Body of pancreas (tissue), 4 donors: ENCODE results near the gene NTMT1. TPM values are rescaled to one million over a fixed set of nuclear protein-coding genes. Genes with fewer than 3 reads are reported as not detected.

Experiments used
- ATAC-seq: fragments of 150-250 bp; one replicate; pipeline ENCODE4 v1.9.1; 2016
- DNase-seq, 4 donors: peaks; one replicate each; pipeline ENCODE4 v3.0.0-alpha.2; 2019
- H3K27ac ChIP-seq, 4 donors: fragments of 200-600 bp; sonication (generic); 1 replicate in 3 of 4; 2 replicates in 1 of 4; pipeline versions ENCODE4 v1.5.1 to v1.6.1; 2016 to 2019; ENCODE audit warnings: mild to moderate bottlenecking in 1 of 4, mixed read lengths in 1 of 4, moderate library complexity in 1 of 4
- H3K27me3 ChIP-seq, 2 donors: fragments of 200-600 bp; sonication (generic); one replicate each; pipeline ENCODE4 v1.6.0; 2016; ENCODE audit warnings: mild to moderate bottlenecking in 1 of 2
- H3K36me3 ChIP-seq, 2 donors: fragments of 200-600 bp; sonication (generic); replicated peaks in 1 of 2; 2 replicates each; pipeline ENCODE4 v1.5.1; 2016; ENCODE audit warnings: low read depth in 2 of 2; ENCODE audit not compliant: insufficient read depth in 1 of 2
- H3K4me1 ChIP-seq: fragments of 200-600 bp; sonication (generic); one replicate; pipeline ENCODE4 v1.6.0; 2016
- H3K4me3 ChIP-seq, 2 donors: fragments of 200-600 bp; sonication (generic); 1 replicate in 1 of 2; 2 replicates in 1 of 2; pipeline ENCODE4 v1.5.1; 2016 to 2019
- H3K9me3 ChIP-seq, 3 donors: fragments of 200-600 bp; sonication (generic); 1 replicate in 2 of 3; 2 replicates in 1 of 3; pipeline ENCODE4 v1.5.1; 2016
- POLR2A ChIP-seq, 3 donors: fragments of 450-650 bp; IDR thresholded peaks; one replicate each; pipeline ENCODE4 v1.6.1; 2016; ENCODE audit warnings: antibody characterized with exemption in 3 of 3, mild to moderate bottlenecking in 2 of 3
- WGBS, 2 donors: methylation state at CpG; one replicate each; pipeline ENCODE4 v1.1.5; 2017; 5-methylcytosine and 5-hydroxymethylcytosine counted together
- intact Hi-C: fragments of 100-400 bp; cut with DNase I; formaldehyde crosslinking; loops from one replicate; pipeline ENCODE4 v1.15.1; 2023
- total RNA-seq, 2 donors: library from RNA; depleted of rRNA; stranded (reverse); fragments of >200 nt; gene quantifications; one replicate each; pipeline ENCODE4 v1.1.0, GENCODE V29; 2016
- TF ChIP-seq, protein P1 (sequence below), 7 experiments: fragments of 450-650 bp in 4 of 7; fragments of 200-600 bp in 3 of 7; sonication (generic) in 3 of 7; IDR thresholded peaks; one replicate each; pipeline ENCODE4 v1.5.1; 2016 to 2019; ENCODE audit warnings: antibody characterized with exemption in 7 of 7

The NTMT1 gene
- total RNA-seq, 2 donors from 2014 or later = 11.2 to 14.5 TPM

DNA sequence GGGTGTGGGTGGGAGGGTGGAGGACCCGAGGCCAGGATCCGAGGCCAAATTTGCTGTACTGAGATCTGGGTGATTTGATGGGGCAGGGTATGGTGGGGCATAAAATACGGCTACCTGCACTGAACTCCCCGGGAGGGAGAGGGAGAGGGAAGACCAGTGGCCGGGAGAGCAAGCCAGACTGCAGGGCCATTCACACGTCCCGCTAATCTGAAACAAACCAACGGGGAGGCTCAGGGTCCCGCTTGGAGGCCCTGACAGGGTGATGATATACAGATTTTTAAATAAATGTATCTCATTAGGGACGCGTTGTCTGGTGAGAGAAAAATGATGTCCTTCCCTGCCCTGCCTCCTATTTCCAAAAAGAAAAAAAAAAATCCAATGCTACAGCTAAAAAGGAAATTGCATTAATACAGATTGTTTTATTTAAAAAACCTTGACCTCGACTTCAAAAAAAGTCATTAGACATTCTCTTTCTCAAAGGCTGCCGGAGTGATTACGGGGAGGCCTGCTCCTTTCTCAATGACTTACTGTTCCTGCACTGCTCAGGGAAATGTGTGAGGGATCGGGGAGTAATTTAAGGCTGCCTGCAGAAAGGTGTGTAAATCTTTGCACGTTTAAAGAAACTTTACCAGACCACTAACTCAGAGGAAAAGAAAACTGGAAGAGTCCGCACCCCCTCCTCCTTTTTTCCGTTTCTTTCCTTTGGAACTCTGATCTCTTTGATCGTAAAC lies 28.0 kb downstream of the NTMT1 start:
- H3K4me1 ChIP-seq = peaks cover 3% of the 10 kb centered on the region
- H3K36me3 ChIP-seq = no peaks in the 10 kb centered on the region
- peak; percentile 12 for ATAC-seq
- WGBS, 2 donors = 38 to 50% methylated on average over 19 of the region's 19 CpGs
- TF ChIP-seq POLR2A (IDR thresholded peaks at IDR 0.05) = no peak
- TF ChIP-seq, protein P1, sequence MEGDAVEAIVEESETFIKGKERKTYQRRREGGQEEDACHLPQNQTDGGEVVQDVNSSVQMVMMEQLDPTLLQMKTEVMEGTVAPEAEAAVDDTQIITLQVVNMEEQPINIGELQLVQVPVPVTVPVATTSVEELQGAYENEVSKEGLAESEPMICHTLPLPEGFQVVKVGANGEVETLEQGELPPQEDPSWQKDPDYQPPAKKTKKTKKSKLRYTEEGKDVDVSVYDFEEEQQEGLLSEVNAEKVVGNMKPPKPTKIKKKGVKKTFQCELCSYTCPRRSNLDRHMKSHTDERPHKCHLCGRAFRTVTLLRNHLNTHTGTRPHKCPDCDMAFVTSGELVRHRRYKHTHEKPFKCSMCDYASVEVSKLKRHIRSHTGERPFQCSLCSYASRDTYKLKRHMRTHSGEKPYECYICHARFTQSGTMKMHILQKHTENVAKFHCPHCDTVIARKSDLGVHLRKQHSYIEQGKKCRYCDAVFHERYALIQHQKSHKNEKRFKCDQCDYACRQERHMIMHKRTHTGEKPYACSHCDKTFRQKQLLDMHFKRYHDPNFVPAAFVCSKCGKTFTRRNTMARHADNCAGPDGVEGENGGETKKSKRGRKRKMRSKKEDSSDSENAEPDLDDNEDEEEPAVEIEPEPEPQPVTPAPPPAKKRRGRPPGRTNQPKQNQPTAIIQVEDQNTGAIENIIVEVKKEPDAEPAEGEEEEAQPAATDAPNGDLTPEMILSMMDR (IDR thresholded peaks at IDR 0.05) = no peak
- peak overlapping the region in 2 of 4 donors; percentile 17 to 25 for H3K27ac ChIP-seq
- intact Hi-C loops = loop anchor here (10.0 kb wide), 1 partner anchor 121 kb away; no protein-coding TSS in a partner anchor
- no peak overlapping the region for H3K4me3 ChIP-seq
- H3K27me3 ChIP-seq = no peaks in the 10 kb centered on the region
- no peaks in the 10 kb centered on the region for H3K9me3 ChIP-seq
- no peak for DNase-seq

DNA sequence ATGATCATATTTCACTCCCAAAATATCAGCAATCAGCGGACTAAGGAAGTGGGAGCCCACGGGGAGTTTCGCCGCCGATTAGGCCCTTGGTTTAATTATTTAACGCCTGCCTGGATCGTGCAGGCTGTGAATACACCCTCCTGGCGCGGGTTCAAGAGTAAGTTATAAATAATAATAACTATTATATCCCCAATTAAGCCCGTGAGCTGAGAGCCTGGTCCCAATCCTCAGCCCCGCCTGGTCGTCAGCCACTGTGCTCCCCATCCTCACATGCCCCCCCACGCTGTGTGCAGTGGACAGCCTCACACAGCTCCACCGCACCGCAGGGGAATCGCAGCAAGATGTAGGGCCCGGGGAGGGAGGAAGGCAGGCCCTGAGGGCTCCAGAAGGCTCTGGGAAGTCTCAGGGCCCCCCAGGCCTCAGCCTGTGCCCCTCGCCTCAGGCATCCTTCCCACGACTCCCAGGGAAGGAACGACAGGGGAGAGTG lies 28.6 kb downstream of the NTMT1 start:
- Histone ChIP-seq H3K27me3 (no peaks in the 10 kb centered on the region), H3K36me3 (no peaks in the 10 kb centered on the region), H3K27ac (peak overlapping the region in 2 of 4 donors; percentile 17 to 25), H3K4me3 (no peak overlapping the region), H3K9me3 (no peaks in the 10 kb centered on the region), H3K4me1 (peaks cover 3% of the 10 kb centered on the region)
- WGBS, 2 donors = 31 to 42% methylated on average over 20 of the region's 20 CpGs
- intact Hi-C loops = loop anchor here (10.0 kb wide), 1 partner anchor 120 kb away; no protein-coding TSS in a partner anchor
- TF ChIP-seq POLR2A (IDR thresholded peaks at IDR 0.05) = no peak
- TF ChIP-seq, protein P1 (IDR thresholded peaks at IDR 0.05) = no peak
- DNase-seq = no peak
- ATAC-seq = peak; percentile 27

DNA sequence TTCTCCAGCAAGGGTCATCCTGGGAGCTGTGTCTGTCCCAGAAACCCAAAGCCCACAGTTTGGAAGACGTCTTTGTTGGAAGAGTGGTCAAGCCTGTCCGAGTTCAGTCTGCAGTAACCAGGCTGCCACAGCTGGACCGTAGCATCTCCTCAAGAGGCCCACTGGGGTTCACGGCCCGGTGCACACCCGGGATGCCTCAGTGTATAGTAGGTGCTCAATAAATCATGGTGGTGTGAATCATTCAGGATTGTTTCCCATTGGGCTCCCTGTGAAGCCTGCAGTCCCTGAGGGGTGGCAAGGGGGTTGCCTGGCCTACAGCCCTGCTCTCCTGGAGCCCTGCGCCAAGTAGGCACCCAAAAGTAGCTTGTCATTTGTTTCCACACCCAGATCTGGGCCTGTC lies 29.2 kb downstream of the NTMT1 start:
- TF ChIP-seq, protein P1 (IDR thresholded peaks at IDR 0.05) = no peak
- TF ChIP-seq POLR2A (IDR thresholded peaks at IDR 0.05) = no peak
- Histone ChIP-seq H3K27ac (no peak overlapping the region), H3K27me3 (no peaks in the 10 kb centered on the region), H3K36me3 (no peaks in the 10 kb centered on the region), H3K4me3 (no peak overlapping the region), H3K4me1 (peaks cover 3% of the 10 kb centered on the region), H3K9me3 (no peaks in the 10 kb centered on the region)
- ATAC-seq (no peak), DNase-seq (no peak)
- WGBS, 2 donors = 84 to 91% methylated on average over 5 to 7 of the region's 7 CpGs
- intact Hi-C loops = loop anchor here (10.0 kb wide), 1 partner anchor 120 kb away; no protein-coding TSS in a partner anchor

DNA sequence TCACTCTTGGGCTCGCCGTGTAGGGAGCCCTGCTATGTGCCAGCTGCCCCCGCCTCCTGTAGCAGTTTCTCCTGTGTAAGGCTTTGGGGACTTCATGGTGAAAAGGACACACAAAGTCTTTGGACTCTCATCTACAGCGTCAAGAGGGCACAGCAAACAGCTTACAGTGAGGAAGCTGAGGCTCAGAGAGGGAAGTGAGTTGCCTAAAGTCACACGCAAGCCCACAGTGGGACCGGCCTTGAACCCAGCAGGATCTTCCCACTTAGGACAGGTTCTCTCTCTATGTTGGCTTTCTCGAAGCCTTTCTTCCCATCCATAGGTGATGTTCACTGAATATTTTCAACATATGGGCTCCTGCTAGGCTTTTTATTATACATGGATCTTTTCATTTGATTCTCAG lies 29.7 kb downstream of the NTMT1 start:
- TF ChIP-seq POLR2A (IDR thresholded peaks at IDR 0.05) = no peak
- TF ChIP-seq, protein P1 (IDR thresholded peaks at IDR 0.05) = no peak
- Histone ChIP-seq H3K27ac (no peak overlapping the region), H3K9me3 (no peaks in the 10 kb centered on the region), H3K27me3 (no peaks in the 10 kb centered on the region), H3K36me3 (no peaks in the 10 kb centered on the region), H3K4me1 (peaks cover 3% of the 10 kb centered on the region), H3K4me3 (no peak overlapping the region)
- ATAC-seq = no peak
- 77 to 79% methylated on average over 5 to 7 of the region's 7 CpGs for WGBS, 2 donors
- no peak for DNase-seq
- intact Hi-C loops = loop anchor here (10.0 kb wide), 1 partner anchor 119 kb away; no protein-coding TSS in a partner anchor
